Suprapubic skin (tissue), 3 donors: ENCODE data around the gene SENP2.
"Not testable (repeated sequence)": the region's sequence is repeated elsewhere in the genome, so short reads cannot be mapped to it uniquely, and the experiment has no call there.

Experiments used
- CTCF ChIP-seq, 2 donors: fragments of 200-600 bp in 1 of 2; fragments of 450-650 bp in 1 of 2; sonication (generic) in 1 of 2; IDR thresholded peaks; one replicate each; pipeline ENCODE4 v1.5.1; 2016 to 2019; ENCODE audit warnings: antibody characterized with exemption in 2 of 2, mild to moderate bottlenecking in 1 of 2, moderate library complexity in 1 of 2
- EP300 ChIP-seq: sonication (generic); formaldehyde crosslinking; IDR thresholded peaks from one replicate; pipeline ENCODE4 v1.6.1; 2017; ENCODE audit warnings: antibody characterized with exemption

GRCh38 chr3:185645191-185645590, 59.1 kb downstream of the SENP2 start:
- TF ChIP-seq CTCF (IDR thresholded peaks at IDR 0.05); EP300: not testable (repeated sequence)
